CD1c-positive myeloid dendritic cell (primary cell): Measurements from ENCODE around the gene NACA2.
A peak's percentile ranks its signal among the peaks of the same experiment; 100 is the strongest.
"Not testable (repeated sequence)": the region's sequence is repeated elsewhere in the genome, so short reads cannot be mapped to it uniquely, and the experiment has no call there.

Experiments
- DNase-seq: peaks from one replicate; pipeline ENCODE4 v3.0.0-alpha.2; 2016; ENCODE audit errors: extremely low spot score

NACA2 gene

DNA sequence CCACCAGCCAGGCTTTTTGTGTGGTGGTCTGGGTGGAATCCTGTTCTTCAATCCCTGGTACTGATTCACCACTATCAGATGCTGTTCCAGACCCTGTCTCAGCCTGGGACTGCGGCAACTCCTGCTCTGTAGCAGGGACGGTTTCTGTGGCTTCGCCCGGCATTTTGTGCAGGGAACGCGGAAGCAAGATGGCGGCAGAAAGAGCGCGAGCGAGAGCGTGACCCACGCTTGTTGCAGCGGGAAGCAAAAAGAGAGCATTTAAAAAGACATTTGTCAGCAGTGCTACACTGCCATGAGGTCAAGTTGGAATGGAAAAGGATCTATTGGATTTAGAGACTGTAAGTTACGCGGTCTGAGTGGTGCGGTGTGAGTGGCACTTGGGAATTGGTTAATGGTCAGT is at the start of gene NACA2:
Gene NACA2 (minus strand): TSS at position 202 of the 400 bp plus-strand sequence. CDS start 39 bp downstream, at position 163.
- DNase-seq = no peak

DNA sequence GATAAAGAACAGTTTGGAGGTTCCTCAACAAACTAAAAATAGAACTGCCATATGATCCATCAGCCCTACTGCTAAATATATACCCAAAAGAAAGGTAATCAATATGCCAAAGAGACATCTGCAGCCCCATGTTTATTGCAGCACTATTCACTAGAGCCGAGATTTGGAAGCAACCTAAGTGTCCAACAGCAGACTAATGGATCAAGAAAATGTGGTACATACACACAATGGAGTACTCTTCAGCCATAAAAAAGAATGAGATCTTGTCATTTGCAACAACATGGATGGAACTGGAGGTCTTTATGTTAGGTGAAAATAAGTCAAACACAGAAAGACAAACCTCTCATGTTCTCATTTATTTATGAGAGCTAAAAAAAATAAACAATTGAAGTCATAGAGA is 48.8 kb upstream of the NACA2 start:
- no peak for DNase-seq

DNA sequence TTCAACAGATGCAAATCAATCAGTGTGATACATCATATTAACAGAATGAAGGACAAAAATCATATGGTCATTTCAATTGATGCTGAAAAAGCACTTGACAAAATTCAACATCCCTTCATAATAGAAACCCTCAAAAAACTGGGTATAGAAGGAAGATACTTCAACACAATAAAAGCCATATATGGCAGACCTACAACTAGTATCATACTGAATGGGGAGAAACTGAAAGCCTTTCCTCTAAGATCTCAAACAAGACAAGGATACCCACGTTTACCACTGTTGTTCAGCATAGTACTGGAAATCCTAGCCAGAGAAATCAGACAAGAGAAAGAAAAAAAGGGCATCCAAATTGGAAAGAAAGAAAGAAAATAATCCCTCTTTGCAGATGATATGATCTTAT is 47.1 kb upstream of the NACA2 start:
- no peak for DNase-seq

DNA sequence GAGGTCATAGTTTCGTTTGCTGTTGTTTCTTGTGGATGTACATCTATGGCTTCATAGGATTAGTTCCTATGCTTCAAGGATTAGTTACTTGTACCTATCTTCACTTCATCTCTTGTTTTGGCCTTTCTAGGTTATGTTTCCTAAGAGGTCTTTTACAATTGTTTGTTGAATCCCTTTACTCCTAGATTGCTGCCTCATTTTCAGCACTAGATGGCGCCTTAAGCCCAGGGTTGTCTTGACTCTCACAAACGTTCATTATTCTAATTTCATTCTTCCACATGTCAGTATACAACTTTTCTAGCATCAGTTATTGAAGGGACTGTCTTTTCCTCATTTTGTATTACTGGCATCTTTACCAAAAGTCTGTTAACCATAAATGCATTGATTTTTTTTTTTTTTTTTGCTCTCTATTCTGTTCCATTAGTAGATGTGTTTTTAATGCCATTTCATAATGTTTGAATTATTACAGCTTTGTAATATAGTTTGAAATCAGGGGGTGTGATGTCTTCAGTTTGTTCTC is 45.0 kb upstream of the NACA2 start:
- DNase-seq = peak; percentile 67

DNA sequence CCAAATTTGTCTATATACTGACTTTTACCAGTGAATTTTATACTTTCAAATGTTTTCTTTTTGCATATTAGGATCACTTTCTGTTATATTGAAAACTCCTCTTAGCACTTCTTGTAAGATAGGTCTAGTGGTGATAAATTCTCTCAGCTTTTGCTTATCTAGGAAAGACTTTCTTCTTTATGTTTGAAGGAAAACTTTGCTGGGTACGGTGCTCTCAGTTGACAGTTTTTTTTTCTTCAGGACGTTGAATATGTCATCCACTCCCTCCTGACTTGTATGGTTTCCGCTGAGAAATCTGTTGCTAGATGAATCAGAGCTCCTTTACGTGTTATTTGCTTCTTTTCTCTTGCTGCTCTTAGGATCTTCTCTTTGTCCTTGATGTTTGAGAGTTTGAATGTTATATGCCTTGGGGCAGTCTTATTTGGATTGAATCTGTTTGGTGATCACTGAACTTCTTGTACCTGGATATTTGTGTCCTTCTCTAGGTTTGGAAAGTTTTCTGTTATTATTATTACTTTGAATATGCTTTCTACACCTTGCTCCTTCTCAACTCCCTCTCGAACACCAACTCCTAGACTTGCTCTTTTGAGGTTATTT is 44.0 kb upstream of the NACA2 start:
- DNase-seq = no peak

DNA sequence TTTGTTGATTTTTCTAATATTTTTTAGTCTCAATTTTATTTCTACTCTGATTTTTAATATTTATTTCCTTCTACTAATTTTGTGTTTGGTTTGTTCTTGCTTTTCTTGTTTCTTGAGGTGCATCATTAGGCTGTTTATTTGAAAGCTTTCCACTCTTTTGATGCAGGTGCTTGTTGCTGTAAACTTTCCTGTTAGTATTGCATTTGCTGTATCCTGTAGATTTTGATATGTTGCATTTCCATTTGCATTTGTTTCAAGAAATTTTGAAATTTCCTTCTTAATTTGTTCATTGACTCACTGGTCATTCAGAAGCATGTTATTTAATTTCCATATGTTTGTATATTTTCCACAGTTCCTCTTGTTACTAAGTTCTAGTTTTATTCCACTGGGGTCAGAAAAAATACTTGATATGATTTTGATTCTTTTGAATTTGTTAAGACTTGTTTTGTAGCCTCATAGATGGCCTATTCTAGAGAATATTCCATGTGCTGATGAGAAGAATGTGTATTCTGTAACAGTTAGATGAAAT is 43.1 kb upstream of the NACA2 start:
- DNase-seq = no peak

DNA sequence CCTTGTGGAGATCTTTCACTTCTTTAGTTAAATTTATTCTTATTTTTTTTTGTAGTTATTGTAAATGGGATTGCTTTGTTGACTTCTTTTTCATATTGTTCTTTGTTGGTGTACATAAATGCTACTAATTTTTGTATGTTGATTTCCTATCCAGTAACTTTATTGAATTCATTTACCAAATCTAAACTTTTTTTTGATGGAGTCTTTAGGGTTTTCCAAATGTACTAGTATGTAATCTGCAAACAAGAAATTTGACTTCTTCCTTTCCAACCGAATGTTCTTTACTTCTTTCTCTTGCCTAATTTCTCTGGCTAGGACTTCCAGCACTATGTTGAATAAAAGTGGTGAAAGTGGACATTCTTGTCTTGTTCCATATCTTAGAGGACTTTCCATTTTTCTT is 41.8 kb upstream of the NACA2 start:
- DNase-seq = no peak

DNA sequence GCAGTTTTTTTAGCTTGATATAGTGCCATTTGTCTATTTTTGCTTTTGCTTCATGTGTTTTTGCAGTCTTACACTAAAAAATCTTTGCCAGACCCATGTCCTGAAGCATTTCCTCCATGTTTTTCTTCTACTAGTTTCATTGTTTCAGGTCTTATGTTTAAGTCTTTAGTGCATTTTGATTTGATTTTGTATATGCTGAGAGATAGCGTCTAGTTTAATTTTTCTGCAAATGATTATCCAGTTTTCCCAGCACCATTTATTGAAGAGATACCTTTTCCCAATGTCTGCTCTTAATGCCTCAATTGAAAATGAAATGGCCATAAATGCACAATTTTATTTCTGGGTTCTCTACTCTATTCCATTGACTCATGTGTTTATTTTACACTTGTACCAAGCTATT is 40.8 kb upstream of the NACA2 start:
- DNase-seq = no peak

DNA sequence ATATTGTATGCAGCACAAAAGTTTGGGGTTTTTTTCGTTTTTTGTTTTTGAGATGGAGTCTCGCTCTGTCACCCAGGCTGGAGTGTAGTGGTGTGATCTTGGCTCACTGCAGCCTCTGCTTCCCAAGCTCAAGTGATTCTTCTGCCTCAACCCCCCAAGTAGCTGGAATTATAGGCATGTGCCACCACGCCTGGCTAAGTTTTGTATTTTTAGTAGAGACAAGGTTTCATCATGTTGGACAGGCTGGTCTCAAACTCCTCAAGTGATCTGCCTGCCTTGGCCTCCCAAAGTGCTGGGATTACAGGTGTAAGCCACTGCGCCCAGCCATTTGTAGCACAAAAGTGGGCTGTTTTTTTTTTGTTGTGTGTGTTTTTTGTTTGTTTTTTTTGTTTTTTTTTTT is 37.1 kb upstream of the NACA2 start:
- DNase-seq = not testable (repeated sequence)

DNA sequence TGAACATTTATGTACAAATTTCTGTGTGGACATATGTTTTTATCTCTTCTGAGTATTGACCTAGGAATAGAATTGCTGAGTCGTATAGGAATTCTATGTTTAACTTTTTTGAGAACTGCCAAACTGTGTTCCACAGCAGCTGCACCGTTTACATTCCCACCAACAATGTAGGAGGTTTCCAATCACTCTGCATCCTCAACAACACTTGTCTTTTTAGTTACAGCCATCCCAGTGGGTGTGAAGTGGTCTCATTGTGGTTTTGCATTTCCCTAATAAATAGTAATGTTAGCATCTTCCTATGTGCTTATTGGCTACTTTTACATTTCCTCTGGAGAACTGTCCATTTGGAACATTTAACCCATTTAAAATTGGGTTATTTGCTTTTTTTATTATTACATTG is 36.6 kb upstream of the NACA2 start:
- no peak for DNase-seq

DNA sequence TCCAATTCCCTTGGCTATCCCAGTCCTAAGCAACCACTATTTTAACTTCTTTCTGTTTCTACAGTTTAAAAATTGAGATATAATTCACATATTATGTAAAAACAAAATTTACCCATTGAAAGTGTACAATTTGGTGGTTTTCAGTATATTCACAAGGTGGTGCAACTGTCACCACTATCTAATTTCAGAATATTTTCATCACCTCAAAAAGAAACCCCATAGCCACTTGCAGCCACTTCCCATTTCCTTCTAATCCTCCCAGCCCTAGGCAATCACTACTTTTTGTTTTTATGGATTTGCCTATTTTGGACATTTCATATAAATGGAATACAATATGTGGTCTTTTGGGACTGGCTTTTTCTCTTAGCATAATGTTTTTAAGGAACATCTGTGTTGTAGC is 36.1 kb upstream of the NACA2 start:
- no peak for DNase-seq

DNA sequence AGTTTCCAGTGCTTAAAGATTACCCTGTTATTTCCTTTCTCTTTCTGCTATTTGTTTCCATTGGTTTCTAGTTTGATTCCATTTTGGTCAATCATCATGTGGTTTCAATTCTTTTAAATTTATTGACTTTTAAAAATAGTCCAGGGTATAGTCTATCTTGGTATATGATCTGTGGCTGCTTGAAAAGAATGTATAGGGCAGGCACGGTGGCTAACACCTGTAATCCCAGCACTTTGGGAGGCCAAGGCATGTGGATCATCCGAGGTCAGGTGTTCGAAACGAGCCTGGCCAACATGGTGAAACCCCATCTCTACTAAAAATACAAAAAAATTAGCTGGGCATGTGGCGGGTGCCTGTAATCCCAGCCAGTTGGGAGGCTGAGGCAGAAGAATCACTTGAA is 34.5 kb upstream of the NACA2 start:
- no peak for DNase-seq

DNA sequence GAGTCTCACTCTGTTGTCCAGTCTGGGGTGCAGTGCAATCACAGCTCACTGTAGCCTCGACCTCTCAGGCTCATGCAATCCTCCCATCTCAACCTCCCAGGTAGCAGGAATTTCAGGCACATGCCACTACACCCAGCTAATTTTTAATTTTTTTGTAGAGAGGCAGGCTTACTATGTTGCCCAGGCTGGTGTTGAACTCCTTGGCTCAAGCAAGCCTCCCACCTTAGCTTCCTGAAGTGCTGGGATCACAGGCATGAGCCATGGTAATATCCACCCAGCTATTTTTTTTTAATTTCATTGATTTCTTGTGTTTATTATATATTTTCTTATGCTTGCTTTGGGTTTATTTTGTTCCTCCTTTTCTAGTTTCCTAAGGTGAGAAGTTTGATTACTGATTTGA is 33.9 kb upstream of the NACA2 start:
- DNase-seq = no peak

DNA sequence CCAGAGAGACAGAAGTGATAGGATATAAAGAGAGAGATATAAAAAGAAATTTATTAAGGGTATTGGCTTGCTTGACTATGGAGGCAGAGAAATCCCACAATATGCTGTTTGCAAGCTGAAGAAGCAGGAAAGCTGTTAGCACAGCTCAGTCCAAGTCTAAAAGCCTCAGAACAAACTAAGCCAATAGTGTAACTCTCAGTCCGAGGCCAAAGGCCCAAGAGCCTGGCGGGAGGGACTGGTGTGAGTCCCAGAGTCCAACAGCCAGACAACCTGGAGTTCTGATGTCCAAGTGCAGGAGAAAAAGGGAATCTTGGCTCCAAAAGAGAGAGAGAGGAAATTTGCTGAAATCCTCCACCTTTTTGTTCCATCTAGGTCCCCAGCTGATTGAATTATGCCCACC is 30.3 kb upstream of the NACA2 start:
- no peak for DNase-seq

DNA sequence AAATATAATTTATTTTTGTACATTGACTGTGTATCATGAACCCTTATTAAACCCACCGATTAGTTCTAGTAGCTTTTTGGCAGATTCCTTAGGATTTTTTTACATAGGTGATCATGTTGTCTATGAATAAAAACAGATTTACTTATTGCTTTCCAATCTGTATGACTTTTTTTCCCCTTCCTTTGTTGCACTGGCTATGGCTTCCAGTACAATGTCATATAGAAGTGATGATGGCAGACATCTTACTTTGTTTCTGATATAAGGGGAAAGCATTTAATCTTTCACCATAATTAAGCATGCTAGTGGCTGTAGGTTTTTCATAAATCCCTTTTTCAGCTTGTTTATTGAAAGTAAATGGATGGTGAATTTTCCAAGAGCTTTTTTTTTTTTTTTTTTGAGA is 28.9 kb upstream of the NACA2 start:
- no peak for DNase-seq

DNA sequence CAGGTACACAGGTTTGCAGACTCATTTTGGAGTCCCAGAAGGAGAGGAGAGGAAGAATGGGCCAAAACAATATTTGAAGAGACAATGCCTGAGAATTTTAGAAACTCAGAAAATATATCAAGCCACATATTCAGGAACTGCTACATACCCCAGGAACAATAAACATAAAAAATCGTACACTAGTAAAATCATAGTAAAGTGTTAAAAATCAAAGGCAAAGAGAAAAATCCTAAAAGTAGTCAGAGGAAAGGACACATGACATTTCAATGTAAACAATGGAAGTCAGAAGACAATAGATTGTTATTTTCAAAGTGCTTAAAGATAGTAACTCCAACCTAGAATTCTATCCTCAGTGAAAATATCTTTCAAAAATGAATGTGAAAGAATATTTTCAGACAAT is 28.5 kb upstream of the NACA2 start:
- DNase-seq = no peak

DNA sequence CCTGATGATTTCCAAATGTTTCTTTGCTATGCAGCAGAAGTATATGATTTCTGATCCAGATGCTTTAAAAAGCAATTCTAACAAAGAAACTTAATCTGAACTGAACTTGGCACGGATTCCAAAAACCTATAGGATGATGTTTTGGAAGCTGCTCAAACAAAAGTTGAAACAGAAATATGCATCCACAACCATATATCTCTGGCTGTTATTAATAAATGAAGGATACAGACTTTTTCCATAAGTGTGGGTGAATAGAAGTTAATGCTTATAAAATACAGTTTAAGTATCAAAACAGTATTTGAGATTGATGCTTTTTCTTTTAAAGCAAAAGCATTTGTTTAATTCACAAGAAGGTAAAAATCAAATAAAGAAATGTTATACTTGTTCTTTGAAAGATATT is 27.9 kb upstream of the NACA2 start:
- DNase-seq = no peak

DNA sequence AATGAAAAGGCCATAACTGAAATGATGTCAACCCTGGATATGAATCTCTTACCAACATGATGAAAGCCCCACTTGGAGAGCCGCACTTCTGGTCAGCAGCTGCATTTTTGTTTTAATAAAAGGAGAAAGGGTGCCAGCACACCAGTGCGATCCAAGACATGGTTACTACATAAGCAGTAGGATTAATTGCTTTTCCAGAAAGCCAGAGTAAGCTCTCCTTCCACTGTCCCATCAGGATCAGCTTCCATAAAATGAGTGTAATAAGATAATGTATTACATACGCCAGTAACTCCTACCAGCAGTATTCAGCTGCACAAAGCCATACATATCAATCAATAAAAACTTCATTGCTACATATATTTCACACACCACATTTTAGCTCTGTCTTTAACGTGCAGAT is 26.3 kb upstream of the NACA2 start:
- no peak for DNase-seq

DNA sequence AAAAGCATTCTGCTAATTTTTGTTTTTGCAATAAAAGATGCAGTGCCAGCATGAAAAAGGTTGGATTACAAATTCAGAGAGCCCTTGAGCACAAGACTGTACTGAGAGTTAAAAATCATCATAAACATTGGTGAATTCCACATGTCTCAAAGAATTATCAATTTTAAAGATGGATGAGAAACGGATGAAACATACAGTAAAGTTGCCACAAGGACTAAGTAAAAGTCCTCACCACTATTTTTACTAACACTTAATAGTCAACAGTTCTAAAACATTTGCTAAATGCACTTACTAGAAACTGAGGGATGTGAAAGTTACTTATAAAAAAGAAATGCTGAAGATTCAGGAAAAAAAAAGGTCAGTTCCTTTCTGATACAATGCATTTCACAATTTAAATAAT is 25.8 kb upstream of the NACA2 start:
- DNase-seq = no peak

DNA sequence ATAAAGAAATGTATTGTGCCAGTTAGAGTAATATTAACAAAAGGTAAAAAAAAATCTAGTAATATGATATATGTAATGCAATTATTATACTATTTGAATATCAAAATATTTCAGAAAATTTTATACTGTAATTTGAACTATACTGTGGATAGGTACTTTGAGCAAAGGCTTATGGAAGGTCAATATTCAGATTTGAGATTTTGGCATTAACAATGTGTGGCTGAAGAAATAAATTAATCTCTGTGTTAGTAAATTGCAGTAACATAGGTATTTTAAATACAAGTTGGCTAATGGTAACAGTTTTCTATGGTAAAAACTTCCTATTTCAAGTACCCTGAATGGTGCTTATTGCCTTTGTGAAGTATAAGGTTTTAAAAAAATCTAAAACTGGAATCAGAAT is 23.2 kb upstream of the NACA2 start:
- DNase-seq = no peak

DNA sequence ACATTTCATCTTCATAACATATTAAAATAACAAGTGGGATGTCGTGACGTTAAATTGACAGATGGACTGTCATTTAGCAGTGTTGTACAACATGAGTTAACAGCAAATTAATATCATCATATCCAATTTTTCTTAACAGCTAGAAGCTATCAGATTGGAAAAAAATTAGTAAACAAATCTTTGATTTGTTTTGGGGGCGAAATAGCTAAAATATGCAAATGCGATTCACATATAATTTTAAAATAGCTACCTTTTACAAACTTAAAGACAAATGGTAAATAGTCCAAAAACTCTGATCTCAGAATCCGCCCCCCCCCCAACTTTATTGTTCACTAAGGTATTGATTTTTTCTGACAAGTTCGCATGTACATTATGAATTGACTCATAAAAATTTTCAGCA is 20.3 kb upstream of the NACA2 start:
- no peak for DNase-seq

DNA sequence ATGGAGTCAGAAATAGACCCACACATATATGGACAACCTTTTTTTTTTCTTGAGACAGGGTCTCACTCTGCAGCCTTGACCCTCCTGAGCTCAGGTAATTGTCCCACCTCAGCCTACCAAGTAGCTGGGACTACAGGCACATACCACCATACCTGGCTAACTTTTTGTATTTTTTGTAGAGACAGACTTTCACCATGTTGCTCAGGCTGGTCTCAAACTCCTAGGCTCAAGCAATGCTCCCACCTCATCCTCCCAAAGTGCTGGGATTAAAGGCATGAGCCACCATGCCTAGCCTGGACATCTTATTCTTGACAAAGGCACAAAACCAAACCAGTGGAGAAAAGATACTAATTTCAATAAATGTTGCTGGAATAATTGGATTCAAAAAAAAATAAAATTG is 14.7 kb upstream of the NACA2 start:
- no peak for DNase-seq

DNA sequence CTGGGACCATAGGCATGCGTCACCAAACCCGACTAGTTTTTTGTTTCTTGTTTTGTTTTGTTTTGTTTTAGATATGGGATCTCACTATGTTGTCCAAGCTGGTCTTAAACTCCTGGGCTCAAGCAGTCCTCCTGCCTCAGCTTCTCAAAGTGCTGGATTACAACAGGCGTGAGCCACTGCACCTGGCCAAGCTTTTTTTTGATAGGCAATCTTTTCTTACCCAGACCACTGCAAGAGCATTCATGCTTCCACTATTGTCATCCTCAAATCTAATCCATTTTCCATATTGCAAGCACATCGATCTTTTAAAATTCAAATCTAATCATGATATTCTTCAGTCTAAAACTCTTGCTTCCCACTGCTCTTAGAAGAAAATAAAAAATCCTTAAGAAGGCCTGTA is 10.3 kb upstream of the NACA2 start:
- no peak for DNase-seq

DNA sequence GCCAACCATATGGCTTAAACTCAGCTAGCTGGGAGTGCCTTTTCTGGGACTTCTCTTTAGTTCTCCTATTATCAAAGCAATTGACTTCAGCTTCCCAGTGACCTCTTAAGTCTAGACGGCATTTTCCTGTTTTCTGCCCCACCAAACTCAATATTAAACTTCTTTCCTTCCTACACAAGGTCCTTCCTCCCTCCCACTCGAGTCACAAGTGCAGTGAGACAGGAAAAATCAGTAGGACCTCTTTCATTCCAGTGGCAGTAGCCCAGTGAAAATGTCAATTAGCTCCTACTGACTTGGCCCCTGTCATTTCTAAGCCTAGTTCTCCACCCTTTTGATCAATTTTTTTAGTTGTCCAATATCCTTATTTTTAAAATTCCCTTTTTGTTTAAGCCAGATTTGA is 9.6 kb upstream of the NACA2 start:
- DNase-seq = no peak
